Measurements from ENCODE around the gene CD1B. TPM values are rescaled to one million over a fixed set of nuclear protein-coding genes. Genes with fewer than 3 reads are reported as not detected.
"Not testable (repeated sequence)": the region's sequence is repeated elsewhere in the genome, so short reads cannot be mapped to it uniquely, and the experiment has no call there.

The CD1B gene
- not detected in 2 replicates for total RNA-seq (ENCODE audit: low replicate concordance)

DNA sequence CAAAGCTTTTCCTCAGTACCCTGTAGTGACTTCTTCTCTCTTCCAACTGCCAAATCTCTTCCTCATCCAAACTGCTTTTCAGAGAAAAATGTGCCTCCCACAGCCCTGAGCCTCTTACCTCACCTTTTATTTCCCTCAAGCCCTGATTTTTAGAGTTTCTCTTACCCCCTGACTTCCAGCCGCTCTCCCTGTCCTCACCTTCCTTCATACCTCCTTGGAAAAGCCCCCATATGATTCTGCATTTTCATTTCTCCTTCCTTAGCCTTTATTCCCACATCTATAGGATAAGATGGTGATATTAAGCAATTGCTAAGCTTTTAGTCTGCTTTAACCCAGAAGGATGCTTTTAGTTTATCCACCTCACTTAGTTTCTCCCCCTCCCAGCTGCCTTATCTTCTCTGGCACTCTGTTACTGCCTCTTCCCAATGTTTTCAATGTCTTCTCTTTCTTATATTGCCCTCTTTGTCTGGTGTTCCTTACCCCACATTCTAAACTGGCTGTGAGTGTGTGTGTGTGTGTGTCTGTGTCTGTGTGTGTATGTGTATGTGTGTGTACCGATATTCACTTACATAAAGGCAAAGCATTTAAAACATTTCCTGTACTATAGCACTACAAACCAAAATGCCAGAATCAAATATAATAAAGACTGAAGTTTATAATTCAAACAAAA is at the start of gene CD1B:
Gene CD1B (minus strand): TSS at position 51 of the 670 bp plus-strand sequence. CDS start 108 bp downstream, outside the sequence.
- no peak within 1 kb of the TSS for H3K4me3 Mint-ChIP-seq

DNA sequence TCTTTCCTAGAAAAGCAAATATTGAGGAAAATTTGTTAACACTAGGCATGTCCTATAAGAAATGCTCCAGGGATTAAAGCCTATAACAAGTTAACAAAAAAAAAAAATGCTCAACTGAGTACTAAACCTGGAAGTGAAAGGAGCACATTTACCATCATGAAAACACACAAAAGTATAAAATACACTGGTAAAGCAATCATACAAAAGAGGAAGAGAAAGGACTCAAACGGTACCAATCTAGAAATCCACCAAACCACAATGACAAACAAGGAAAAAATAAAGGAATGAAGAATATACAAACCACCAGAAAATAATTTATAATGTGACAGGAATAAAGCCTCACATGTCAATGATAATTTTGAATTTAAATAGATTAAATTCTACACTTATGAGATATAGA is 43.5 kb upstream of the CD1B start:
- no peaks in the 10 kb centered on the region for H3K36me3 ChIP-seq
- no peaks in the 10 kb centered on the region for H3K27me3 ChIP-seq
- H3K4me2 ChIP-seq = no peak overlapping the region
- H3K9ac ChIP-seq = no peak overlapping the region
- H3K4me1 Mint-ChIP-seq = no peaks in the 10 kb centered on the region
- no peaks in the 10 kb centered on the region for H3K36me3 Mint-ChIP-seq
- H3F3A ChIP-seq (ENCODE audit: low read depth) = no peaks in the 10 kb centered on the region
- H3K27ac ChIP-seq = no peak overlapping the region
- peaks cover 5% of the 10 kb centered on the region for H3K9me3 Mint-ChIP-seq
- no peak overlapping the region for H3K4me3 Mint-ChIP-seq
- no peak overlapping the region for H3K27ac Mint-ChIP-seq
- H3K9me3 ChIP-seq (ENCODE audit: low read depth) = no peaks in the 10 kb centered on the region
- H2AFZ ChIP-seq (replicated peaks) = no peak overlapping the region
- H3K27me3 Mint-ChIP-seq (ENCODE audit: insufficient read depth, low read depth) = peaks cover 4% of the 10 kb centered on the region
- no peaks in the 10 kb centered on the region for H3K4me1 ChIP-seq
- no peak overlapping the region for H3K4me3 ChIP-seq
- no peak for DNase-seq (ENCODE audit: low spot score)
- no peaks in the 10 kb centered on the region for H4K20me1 ChIP-seq (ENCODE audit: low read depth)
- TF ChIP-seq EZH2 (IDR thresholded peaks at IDR 0.05) (no peak), CTCF (IDR thresholded peaks at IDR 0.05) (no peak), EZH2phosphoT487 (IDR thresholded peaks at IDR 0.05) (no peak)
- H3K79me2 ChIP-seq (ENCODE audit: low read depth) = no peaks in the 10 kb centered on the region

More for the DNA sequence above, at the start of gene CD1B:
- H3K9me3 Mint-ChIP-seq = no peaks in the 10 kb centered on the region
- Histone ChIP-seq H3K9me3 (ENCODE audit: low read depth) (no peaks in the 10 kb centered on the region), H3K27ac (no peak within 1 kb of the TSS), H3K27me3 (no peaks in the 10 kb centered on the region), H4K20me1 (ENCODE audit: low read depth) (no peaks in the 10 kb centered on the region), H3F3A (ENCODE audit: low read depth) (no peaks in the 10 kb centered on the region), H3K9ac (no peak within 1 kb of the TSS), H2AFZ (replicated peaks) (peak within 1 kb of the TSS; percentile 50), H3K4me3 (no peak within 1 kb of the TSS), H3K4me2 (no peak within 1 kb of the TSS), H3K4me1 (no peaks in the 10 kb centered on the region), H3K36me3 (no peaks in the 10 kb centered on the region), H3K79me2 (ENCODE audit: low read depth) (no peaks in the 10 kb centered on the region)
- no peaks in the 10 kb centered on the region for H3K4me1 Mint-ChIP-seq
- no peak for DNase-seq (ENCODE audit: low spot score)
- no peaks in the 10 kb centered on the region for H3K36me3 Mint-ChIP-seq
- H3K27me3 Mint-ChIP-seq (ENCODE audit: insufficient read depth, low read depth) = no peaks in the 10 kb centered on the region
- no peak within 1 kb of the TSS for H3K27ac Mint-ChIP-seq
- TF ChIP-seq CTCF (IDR thresholded peaks at IDR 0.05) = no peak
- no peak for TF ChIP-seq EZH2 (IDR thresholded peaks at IDR 0.05)
- TF ChIP-seq EZH2phosphoT487 (IDR thresholded peaks at IDR 0.05) = no peak

DNA sequence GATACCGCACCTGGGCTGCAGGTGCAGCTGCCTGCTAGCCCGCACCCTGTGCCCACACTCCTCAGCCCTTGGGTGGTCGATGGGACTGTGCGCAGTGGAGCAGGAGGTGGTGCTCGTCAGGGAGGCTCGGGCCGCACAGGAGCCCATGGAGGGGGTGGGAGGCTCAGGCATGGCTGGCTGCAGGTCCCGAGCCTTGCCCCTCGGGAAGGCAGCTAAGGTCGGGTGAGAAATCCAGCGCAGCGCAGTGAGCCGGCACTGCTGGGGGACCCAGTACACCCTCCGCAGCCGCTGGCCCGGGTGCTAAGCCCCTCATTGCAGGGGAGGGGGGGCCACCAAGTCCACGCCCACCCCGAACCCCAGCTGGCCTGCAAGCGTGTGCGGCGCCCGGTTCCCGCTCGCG is 42.8 kb upstream of the CD1B start:
- H3K27ac ChIP-seq; H4K20me1 ChIP-seq (ENCODE audit: low read depth); H3K27me3 ChIP-seq; H3K4me2 ChIP-seq; H3K4me1 Mint-ChIP-seq; H3K27ac Mint-ChIP-seq; H3K4me3 Mint-ChIP-seq; H3K9me3 ChIP-seq (ENCODE audit: low read depth); H3K27me3 Mint-ChIP-seq (ENCODE audit: insufficient read depth, low read depth); H3K36me3 ChIP-seq; H3K4me3 ChIP-seq; H3K36me3 Mint-ChIP-seq; H3K9ac ChIP-seq; DNase-seq (ENCODE audit: low spot score); H3K9me3 Mint-ChIP-seq; H3K79me2 ChIP-seq (ENCODE audit: low read depth); H3K4me1 ChIP-seq; H3F3A ChIP-seq (ENCODE audit: low read depth); H2AFZ ChIP-seq (replicated peaks): not testable (repeated sequence)

DNA sequence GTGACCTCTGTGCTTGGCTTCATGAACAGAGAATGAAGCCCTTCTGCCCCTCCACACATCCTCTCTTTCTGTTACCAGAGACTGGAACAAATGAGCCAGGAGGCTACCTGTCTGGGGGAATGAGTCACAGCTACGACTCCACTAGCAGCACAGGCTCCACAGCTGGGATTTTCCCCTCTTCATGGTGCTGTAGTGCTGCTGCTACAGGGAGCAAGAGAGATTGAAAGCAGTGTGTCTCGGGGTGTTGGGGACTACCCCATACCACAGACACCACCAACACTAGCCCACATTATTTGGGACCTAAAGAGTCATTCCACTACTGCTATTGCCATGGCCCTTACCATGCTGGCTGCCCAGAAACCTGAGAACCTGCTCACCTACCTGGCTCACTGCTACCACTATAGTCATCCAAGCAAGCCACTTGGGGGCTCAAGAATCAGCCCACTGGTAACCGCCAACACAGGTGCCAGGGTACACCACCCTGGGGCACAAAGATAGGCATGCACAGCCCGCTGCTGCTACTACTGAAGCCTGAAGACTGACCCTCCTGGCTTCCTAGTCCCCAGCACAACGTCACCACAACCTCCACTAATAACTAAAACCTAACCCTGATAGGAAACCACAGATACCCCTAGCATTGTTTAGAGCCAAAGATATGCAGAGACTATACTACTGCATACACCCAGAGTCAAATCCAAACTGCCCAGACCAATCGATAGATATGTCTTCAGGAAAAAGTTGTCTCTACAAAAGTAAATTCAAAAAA is 40.0 kb upstream of the CD1B start:
- H3K4me3 ChIP-seq = no peak overlapping the region
- TF ChIP-seq CTCF (IDR thresholded peaks at IDR 0.05) = no peak
- no peak for TF ChIP-seq EZH2 (IDR thresholded peaks at IDR 0.05)
- no peak for TF ChIP-seq EZH2phosphoT487 (IDR thresholded peaks at IDR 0.05)
- Mint-ChIP-seq H3K27ac (no peak overlapping the region), H3K27me3 (ENCODE audit: insufficient read depth, low read depth) (peaks cover 7% of the 10 kb centered on the region), H3K4me3 (no peak overlapping the region), H3K9me3 (peaks cover 5% of the 10 kb centered on the region), H3K4me1 (no peaks in the 10 kb centered on the region), H3K36me3 (no peaks in the 10 kb centered on the region)
- H3K9me3 ChIP-seq (ENCODE audit: low read depth) = no peaks in the 10 kb centered on the region
- no peaks in the 10 kb centered on the region for H3K79me2 ChIP-seq (ENCODE audit: low read depth)
- H3K27me3 ChIP-seq = no peaks in the 10 kb centered on the region
- H4K20me1 ChIP-seq (ENCODE audit: low read depth) = no peaks in the 10 kb centered on the region
- no peak overlapping the region for H3K27ac ChIP-seq
- DNase-seq (ENCODE audit: low spot score) = no peak
- no peak overlapping the region for H2AFZ ChIP-seq (replicated peaks)
- H3K36me3 ChIP-seq = no peaks in the 10 kb centered on the region
- no peak overlapping the region for H3K4me2 ChIP-seq
- H3K4me1 ChIP-seq = no peaks in the 10 kb centered on the region
- H3F3A ChIP-seq (ENCODE audit: low read depth) = no peaks in the 10 kb centered on the region
- H3K9ac ChIP-seq = no peak overlapping the region
